Progenitor cell of endocrine pancreas (in vitro differentiated cells): ENCODE data around the gene PLEKHA6. TPM values are rescaled to one million over a fixed set of nuclear protein-coding genes. Genes with fewer than 3 reads are reported as not detected.
A peak's percentile ranks its signal among the peaks of the same experiment; 100 is the strongest.

Experiments used
- DNase-seq: peaks from one replicate; pipeline ENCODE4 v3.0.0; 2021; ENCODE audit warnings: low spot score; ENCODE audit not compliant: unreplicated experiment
- H3K27ac Mint-ChIP-seq: 2 replicates; pipeline ENCODE4 v1.8.0; 2021; ENCODE audit warnings: mild to moderate bottlenecking, moderate library complexity, mixed read lengths
- H3K27me3 Mint-ChIP-seq: 2 replicates; pipeline ENCODE4 v1.8.0; 2021; ENCODE audit warnings: mixed read lengths
- H3K36me3 Mint-ChIP-seq: 2 replicates; pipeline ENCODE4 v1.8.0; 2022; ENCODE audit warnings: mixed read lengths; ENCODE audit not compliant: insufficient read depth
- H3K4me1 Mint-ChIP-seq: 2 replicates; pipeline ENCODE4 v1.8.0; 2021; ENCODE audit warnings: low read depth, mixed read lengths
- H3K4me3 Mint-ChIP-seq: 2 replicates; pipeline ENCODE4 v1.8.0; 2021; ENCODE audit warnings: low read depth, mild to moderate bottlenecking, moderate library complexity, mixed read lengths
- H3K9me3 Mint-ChIP-seq: 2 replicates; pipeline ENCODE4 v1.8.0; 2021; ENCODE audit warnings: low read depth, mixed read lengths
- CTCF ChIP-seq: fragments of 200-600 bp; sonication (generic); IDR thresholded peaks from one replicate; pipeline ENCODE4 v1.5.0; 2021; ENCODE audit warnings: antibody characterized with exemption, mild to moderate bottlenecking; ENCODE audit not compliant: unreplicated experiment
- total RNA-seq: library from RNA; stranded (reverse); gene quantifications from 2 replicates; pipeline ENCODE4 v1.2.1, GENCODE V29; 2021

Gene PLEKHA6
- total RNA-seq, 1 donor from 2014 or later: 66.9 TPM

GRCh38 chr1:204227996-204228785 lies 131.5 kb downstream of the PLEKHA6 start:
- H3K9me3 Mint-ChIP-seq: no peaks in the 10 kb centered on the region
- H3K4me3 Mint-ChIP-seq: no peak overlapping the region
- no peak for DNase-seq
- no peak for TF ChIP-seq CTCF
- H3K27me3 Mint-ChIP-seq: no peaks in the 10 kb centered on the region
- H3K36me3 Mint-ChIP-seq: peaks cover 20% of the 10 kb centered on the region
- no peak overlapping the region for H3K27ac Mint-ChIP-seq
- peaks cover 8% of the 10 kb centered on the region for H3K4me1 Mint-ChIP-seq

- TF ChIP-seq CTCF: no peak
- Mint-ChIP-seq H3K36me3 (peaks cover 22% of the 10 kb centered on the region), H3K27ac (no peak overlapping the region), H3K4me1 (peaks cover 8% of the 10 kb centered on the region), H3K4me3 (no peak overlapping the region), H3K27me3 (no peaks in the 10 kb centered on the region), H3K9me3 (no peaks in the 10 kb centered on the region)
- no peak for DNase-seq
Measured at GRCh38 chr1:204227351-204227750, 132.4 kb downstream of the PLEKHA6 start.

- no peaks in the 10 kb centered on the region for H3K27me3 Mint-ChIP-seq
- H3K27ac Mint-ChIP-seq: peak overlapping the region; percentile 13
- H3K9me3 Mint-ChIP-seq: no peaks in the 10 kb centered on the region
- peaks cover 8% of the 10 kb centered on the region for H3K4me1 Mint-ChIP-seq
- TF ChIP-seq CTCF: no peak
- H3K4me3 Mint-ChIP-seq: no peak overlapping the region
- no peak for DNase-seq
- H3K36me3 Mint-ChIP-seq: peaks cover 20% of the 10 kb centered on the region
Measured at GRCh38 chr1:204225841-204226735, 133.6 kb downstream of the PLEKHA6 start.

- Mint-ChIP-seq H3K9me3 (no peaks in the 10 kb centered on the region), H3K27me3 (no peaks in the 10 kb centered on the region), H3K4me3 (no peak overlapping the region), H3K4me1 (peaks cover 8% of the 10 kb centered on the region), H3K36me3 (peaks cover 18% of the 10 kb centered on the region), H3K27ac (no peak overlapping the region)
- no peak for TF ChIP-seq CTCF
- DNase-seq: no peak
Measured at GRCh38 chr1:204224655-204225054, 135.1 kb downstream of the PLEKHA6 start.

GRCh38 chr1:204223129-204223860 lies 136.4 kb downstream of the PLEKHA6 start:
- peaks cover 13% of the 10 kb centered on the region for H3K36me3 Mint-ChIP-seq
- no peak for TF ChIP-seq CTCF
- no peak overlapping the region for H3K4me3 Mint-ChIP-seq
- no peaks in the 10 kb centered on the region for H3K9me3 Mint-ChIP-seq
- no peaks in the 10 kb centered on the region for H3K27me3 Mint-ChIP-seq
- peaks cover 8% of the 10 kb centered on the region for H3K4me1 Mint-ChIP-seq
- no peak for DNase-seq
- no peak overlapping the region for H3K27ac Mint-ChIP-seq
